Smooth muscle cell (in vitro differentiated cells): Measurements from ENCODE around the gene U2AF2. TPM values are rescaled to one million over a fixed set of nuclear protein-coding genes. Genes with fewer than 3 reads are reported as not detected.

Source experiments
- DNase-seq: peaks from one replicate; lab custom pipeline; 2025; ENCODE audit not compliant: unreplicated experiment; lab: John Stamatoyannopoulos, UW
- H2AFZ ChIP-seq: fragments of 200-600 bp; sonication (generic); 2 replicates; pipeline ENCODE4 v1.6.0; 2016; ENCODE audit warnings: antibody characterized with exemption, low read depth, mild to moderate bottlenecking
- H3F3A ChIP-seq: fragments of 200-600 bp; sonication (generic); 2 replicates; pipeline ENCODE4 v1.6.0; 2017; ENCODE audit warnings: antibody characterized with exemption, low read depth
- H3K27ac ChIP-seq: fragments of 200-600 bp; sonication (generic); 2 replicates; pipeline ENCODE4 v1.5.1; 2016; ENCODE audit warnings: low read depth, mild to moderate bottlenecking
- H3K27me3 ChIP-seq: fragments of 200-600 bp; sonication (generic); 2 replicates; pipeline ENCODE4 v1.6.1; 2016; ENCODE audit warnings: low read depth, mild to moderate bottlenecking
- H3K36me3 ChIP-seq: fragments of 200-600 bp; sonication (generic); 2 replicates; pipeline ENCODE4 v1.5.1; 2016; ENCODE audit warnings: low read depth
- H3K4me1 ChIP-seq: fragments of 200-600 bp; sonication (generic); 2 replicates; pipeline ENCODE4 v1.5.1; 2016; ENCODE audit warnings: low read depth
- H3K4me2 ChIP-seq: fragments of 200-600 bp; sonication (generic); 2 replicates; pipeline ENCODE4 v1.6.0; 2016; ENCODE audit warnings: mild to moderate bottlenecking
- H3K4me3 ChIP-seq: fragments of 200-600 bp; sonication (generic); 2 replicates; pipeline ENCODE4 v1.5.1; 2016; ENCODE audit warnings: mild to moderate bottlenecking
- H3K79me2 ChIP-seq: fragments of 200-600 bp; sonication (generic); 2 replicates; pipeline ENCODE4 v1.6.0; 2016; ENCODE audit warnings: low read depth, mild to moderate bottlenecking
- H3K9ac ChIP-seq: fragments of 200-600 bp; sonication (generic); 2 replicates; pipeline ENCODE4 v1.6.0; 2016; ENCODE audit warnings: low read depth
- H3K9me3 ChIP-seq: fragments of 200-600 bp; sonication (generic); replicated peaks from 2 replicates; pipeline ENCODE4 v1.5.1; 2016; ENCODE audit warnings: low read depth
- H4K20me1 ChIP-seq: fragments of 200-600 bp; sonication (generic); 2 replicates; pipeline ENCODE4 v1.6.0; 2016; ENCODE audit warnings: low read depth
- WGBS: methylation state at CpG from one replicate; pipeline ENCODE4 v1.1.7; 2016; ENCODE audit warnings: low lambda C conversion rate; 5-methylcytosine and 5-hydroxymethylcytosine counted together
- polyA plus RNA-seq: library from polyadenylated mRNA; unstranded; fragments of >200 nt; fragmentation: Nextera tagmentation; extraction: Ambion mirVana; gene quantifications from 2 replicates; pipeline ENCODE4 v1.2.1, GENCODE V29; 2016
- total RNA-seq: library from RNA; depleted of rRNA; stranded (reverse); fragments of >200 nt; gene quantifications from 2 replicates; pipeline ENCODE4 v1.2.3, GENCODE V29; 2014
- TF ChIP-seq, protein P1 (sequence below): fragments of 200-600 bp; sonication (generic); IDR thresholded peaks from 2 replicates; pipeline ENCODE4 v1.5.1; 2017; ENCODE audit warnings: borderline replicate concordance, mild to moderate bottlenecking, antibody characterized with exemption; ENCODE audit not compliant: insufficient read depth, poor library complexity, severe bottlenecking

Gene U2AF2
- total and polyA plus RNA-seq, 2 experiments from 2014 or later: 8.4 to 70.7 TPM

- no peak overlapping the region for H3K4me2 ChIP-seq
- no peaks in the 10 kb centered on the region for H3K9me3 ChIP-seq
- DNase-seq: no peak
- no peak overlapping the region for H3K9ac ChIP-seq
- 97% methylated on average over 15 of the region's 15 CpGs for WGBS
- no peaks in the 10 kb centered on the region for H3K36me3 ChIP-seq
- TF ChIP-seq, protein P1, sequence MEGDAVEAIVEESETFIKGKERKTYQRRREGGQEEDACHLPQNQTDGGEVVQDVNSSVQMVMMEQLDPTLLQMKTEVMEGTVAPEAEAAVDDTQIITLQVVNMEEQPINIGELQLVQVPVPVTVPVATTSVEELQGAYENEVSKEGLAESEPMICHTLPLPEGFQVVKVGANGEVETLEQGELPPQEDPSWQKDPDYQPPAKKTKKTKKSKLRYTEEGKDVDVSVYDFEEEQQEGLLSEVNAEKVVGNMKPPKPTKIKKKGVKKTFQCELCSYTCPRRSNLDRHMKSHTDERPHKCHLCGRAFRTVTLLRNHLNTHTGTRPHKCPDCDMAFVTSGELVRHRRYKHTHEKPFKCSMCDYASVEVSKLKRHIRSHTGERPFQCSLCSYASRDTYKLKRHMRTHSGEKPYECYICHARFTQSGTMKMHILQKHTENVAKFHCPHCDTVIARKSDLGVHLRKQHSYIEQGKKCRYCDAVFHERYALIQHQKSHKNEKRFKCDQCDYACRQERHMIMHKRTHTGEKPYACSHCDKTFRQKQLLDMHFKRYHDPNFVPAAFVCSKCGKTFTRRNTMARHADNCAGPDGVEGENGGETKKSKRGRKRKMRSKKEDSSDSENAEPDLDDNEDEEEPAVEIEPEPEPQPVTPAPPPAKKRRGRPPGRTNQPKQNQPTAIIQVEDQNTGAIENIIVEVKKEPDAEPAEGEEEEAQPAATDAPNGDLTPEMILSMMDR: no peak
- H3K27me3 ChIP-seq: no peaks in the 10 kb centered on the region
- no peak overlapping the region for H3K4me3 ChIP-seq
- H2AFZ ChIP-seq: no peak overlapping the region
- no peak overlapping the region for H3K27ac ChIP-seq
- H3K4me1 ChIP-seq: no peaks in the 10 kb centered on the region
- H4K20me1 ChIP-seq: no peaks in the 10 kb centered on the region
- H3K79me2 ChIP-seq: no peaks in the 10 kb centered on the region
- no peaks in the 10 kb centered on the region for H3F3A ChIP-seq
These were observed 49.8 kb downstream of the U2AF2 start for GRCh38 chr19:55704494-55705245.

- Histone ChIP-seq H3K27ac (no peak overlapping the region), H3K27me3 (no peaks in the 10 kb centered on the region), H3K9me3 (no peaks in the 10 kb centered on the region)
These were observed 51.1 kb downstream of the U2AF2 start for GRCh38 chr19:55705972-55706371.

GRCh38 chr19:55711719-55712118, 56.9 kb downstream of the U2AF2 start:
- no peak for DNase-seq
- H3K4me2 ChIP-seq: no peak overlapping the region
- no peaks in the 10 kb centered on the region for H3K36me3 ChIP-seq
- H4K20me1 ChIP-seq: no peaks in the 10 kb centered on the region
- H3K27ac ChIP-seq: no peak overlapping the region
- TF ChIP-seq, protein P1: no peak
- H3K4me3 ChIP-seq: no peak overlapping the region
- H3K4me1 ChIP-seq: no peaks in the 10 kb centered on the region
- H3K27me3 ChIP-seq: no peaks in the 10 kb centered on the region
- no peak overlapping the region for H2AFZ ChIP-seq
- 88% methylated on average over 18 of the region's 18 CpGs for WGBS
- no peak overlapping the region for H3K9ac ChIP-seq
- no peaks in the 10 kb centered on the region for H3F3A ChIP-seq
- H3K9me3 ChIP-seq: no peaks in the 10 kb centered on the region
- H3K79me2 ChIP-seq: no peaks in the 10 kb centered on the region

More at GRCh38 chr19:55705972-55706371, 51.1 kb downstream of the U2AF2 start:
- TF ChIP-seq, protein P1: no peak
- DNase-seq: no peak
- H2AFZ ChIP-seq: no peak overlapping the region
- no peak overlapping the region for H3K4me3 ChIP-seq
- 100% methylated on average over 3 of the region's 3 CpGs for WGBS
- H4K20me1 ChIP-seq: no peaks in the 10 kb centered on the region
- H3F3A ChIP-seq: no peaks in the 10 kb centered on the region
- no peak overlapping the region for H3K9ac ChIP-seq
- H3K4me1 ChIP-seq: no peaks in the 10 kb centered on the region
- H3K4me2 ChIP-seq: no peak overlapping the region
- H3K79me2 ChIP-seq: no peaks in the 10 kb centered on the region
- no peaks in the 10 kb centered on the region for H3K36me3 ChIP-seq
